K562 (cell line): ENCODE results near the gene SNX9.

ENCODE experiments used
- CREM ChIP-seq: IDR thresholded peaks from 2 replicates; pipeline ENCODE4 v1.6.1; 2014; ENCODE audit warnings: antibody characterized with exemption, low read depth
- CTCF ChIP-seq, 3 experiments: IDR thresholded peaks in 2 of 3; conservative IDR thresholded peaks in 1 of 3; 2 replicates each; pipeline ENCODE4 v1.5.1; 2011 to 2012; ENCODE audit warnings: low read length in 3 of 3, mild to moderate bottlenecking in 3 of 3, control low read depth in 2 of 3, improper control_type of control experiment in 1 of 3, inconsistent platforms in 1 of 3, low read depth in 1 of 3, mixed read lengths in 1 of 3, moderate library complexity in 1 of 3; ENCODE audit not compliant: insufficient read depth in 2 of 3
- EZH2 ChIP-seq: IDR thresholded peaks from 2 replicates; pipeline ENCODE4 v1.6.1; 2012; ENCODE audit warnings: low read depth, mild to moderate bottlenecking, inconsistent platforms, low read length, borderline replicate concordance
- NFE2 ChIP-seq: IDR thresholded peaks from 2 replicates; pipeline ENCODE4 v1.6.1; 2014; ENCODE audit warnings: antibody characterized with exemption, low read depth
- NFIC ChIP-seq: fragments of 450-650 bp; IDR thresholded peaks from 2 replicates; pipeline ENCODE4 v1.6.1; 2017; ENCODE audit warnings: mild to moderate bottlenecking, inconsistent platforms
- POLR2A ChIP-seq: fragments of 450-650 bp; conservative IDR thresholded peaks from 2 replicates; pipeline ENCODE4 v1.6.1; 2016
- PREB ChIP-seq: sonication (generic); formaldehyde crosslinking; IDR thresholded peaks from 2 replicates; pipeline ENCODE4 v1.8.1; 2023; ENCODE audit warnings: mild to moderate bottlenecking, missing genetic modification reagents
- SNRNP70 ChIP-seq: fragments of 200-400 bp; formaldehyde crosslinking; optimal IDR thresholded peaks from 2 replicates; pipeline ENCODE3; 2017; ENCODE audit warnings: low read depth, low read length
- TAF1 ChIP-seq: IDR thresholded peaks from 2 replicates; pipeline ENCODE4 v1.6.1; 2011; ENCODE audit warnings: mild to moderate bottlenecking, low read length, moderate library complexity; ENCODE audit not compliant: insufficient read depth, control insufficient read depth, severe bottlenecking; ENCODE audit errors: extremely low read depth
- ZBTB33 ChIP-seq: sonication (generic); formaldehyde crosslinking; IDR thresholded peaks from 2 replicates; pipeline ENCODE4 v1.8.1; 2023; ENCODE audit warnings: mild to moderate bottlenecking, missing genetic modification reagents
- ZNF140 ChIP-seq: fragments of 250-450 bp; sonication (Bioruptor Pico); IDR thresholded peaks from 2 replicates; pipeline ENCODE4 v1.8.0; 2021; ENCODE audit warnings: moderate library complexity, mild to moderate bottlenecking, inconsistent platforms
- ZNF197 ChIP-seq: fragments of 200-800 bp; sonication (Bioruptor generic); IDR thresholded peaks from 2 replicates; pipeline ENCODE4 v1.6.1; 2016; ENCODE audit warnings: low read depth, missing genetic modification characterization, missing compliant biosample characterization

GRCh38 chr6:157867981-157868380 is 44.9 kb downstream of the SNX9 start:
- TF ChIP-seq SNRNP70 (no peak), NFE2 (no peak), ZNF140 (CRISPR knock-in tag) (no peak), POLR2A (no peak), ZBTB33 (CRISPR knock-in tag) (no peak), PREB (no peak), NFIC (no peak), ZNF197 (CRISPR knock-in tag) (no peak), EZH2 (no peak), CREM (no peak), TAF1 (no peak), CTCF (IDR thresholded peaks at IDR 0.05 in 2 of 3, conservative IDR thresholded peaks at IDR 0.05 in 1 of 3; ENCODE audit: insufficient read depth in 2 of 3, low read depth in 1 of 3, low read length in 3 of 3) (no peak)
